Neural crest cell (in vitro differentiated cells): ENCODE data around the gene ANKRD65. TPM values are rescaled to one million over a fixed set of nuclear protein-coding genes. Genes with fewer than 3 reads are reported as not detected.
"Not testable (repeated sequence)": the region's sequence is repeated elsewhere in the genome, so short reads cannot be mapped to it uniquely, and the experiment has no call there.

Source experiments
- DNase-seq: peaks from one replicate; pipeline ENCODE4 v3.0.0; 2021; ENCODE audit warnings: low read depth, mixed read lengths, low spot score
- H3K27ac Mint-ChIP-seq: one replicate; pipeline ENCODE4 v1.8.0; 2021; ENCODE audit warnings: mild to moderate bottlenecking, mixed read lengths; ENCODE audit not compliant: unreplicated experiment
- H3K27me3 Mint-ChIP-seq: 2 replicates; pipeline ENCODE4 v1.8.0; 2021; ENCODE audit warnings: low read depth, mild to moderate bottlenecking, mixed read lengths
- H3K36me3 Mint-ChIP-seq: 2 replicates; pipeline ENCODE4 v1.8.0; 2021; ENCODE audit warnings: low read depth, mild to moderate bottlenecking, mixed read lengths
- H3K4me1 Mint-ChIP-seq: 2 replicates; pipeline ENCODE4 v1.8.0; 2021; ENCODE audit warnings: mixed read lengths
- H3K4me3 Mint-ChIP-seq: one replicate; pipeline ENCODE4 v1.8.0; 2021; ENCODE audit warnings: mild to moderate bottlenecking, mixed read lengths
- H3K9me3 Mint-ChIP-seq: 2 replicates; pipeline ENCODE4 v1.8.0; 2021; ENCODE audit warnings: mixed read lengths
- CTCF ChIP-seq: fragments of 200-600 bp; sonication (generic); conservative IDR thresholded peaks from 2 replicates; pipeline ENCODE4 v1.5.0; 2021; ENCODE audit warnings: antibody characterized with exemption, mild to moderate bottlenecking
- total RNA-seq: library from RNA; stranded (reverse); gene quantifications from 2 replicates; pipeline ENCODE4 v1.2.1, GENCODE V29; 2021

ANKRD65 gene
- total RNA-seq, 1 donor from 2014 or later = 0.89 TPM

GRCh38 chr1:1371746-1372711, 49.0 kb downstream of the ANKRD65 start:
- Mint-ChIP-seq H3K9me3 (no peaks in the 10 kb centered on the region), H3K36me3 (no peaks in the 10 kb centered on the region), H3K27me3 (no peaks in the 10 kb centered on the region), H3K27ac (no peak overlapping the region), H3K4me3 (peak overlapping the region; percentile 82), H3K4me1 (peaks cover 9% of the 10 kb centered on the region)
- peak; percentile 89 for DNase-seq
- peak; percentile 88 for TF ChIP-seq CTCF

DNA sequence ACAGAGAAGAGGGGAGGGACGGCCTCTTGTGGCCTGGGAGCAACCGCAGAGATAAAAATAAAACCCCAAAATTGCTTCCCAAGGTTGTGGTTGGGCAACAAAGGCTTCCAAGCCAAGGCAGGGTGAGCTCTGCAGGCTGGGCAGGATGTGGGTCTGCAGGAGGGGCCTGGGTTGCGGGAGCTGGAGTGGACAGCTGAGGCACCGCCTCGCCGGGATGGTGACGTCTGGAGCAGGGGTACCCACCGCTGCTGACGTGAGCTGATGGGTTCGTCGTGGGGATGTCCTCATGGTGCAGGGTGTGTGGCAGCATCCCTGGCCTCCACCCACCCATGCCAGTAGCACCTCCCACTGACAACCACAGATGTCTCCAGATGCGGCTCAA, 49.7 kb downstream of the ANKRD65 start:
- Mint-ChIP-seq H3K4me1 (peaks cover 9% of the 10 kb centered on the region), H3K36me3 (no peaks in the 10 kb centered on the region), H3K9me3 (no peaks in the 10 kb centered on the region), H3K4me3 (no peak overlapping the region), H3K27ac (no peak overlapping the region), H3K27me3 (no peaks in the 10 kb centered on the region)
- no peak for TF ChIP-seq CTCF
- DNase-seq = no peak

DNA sequence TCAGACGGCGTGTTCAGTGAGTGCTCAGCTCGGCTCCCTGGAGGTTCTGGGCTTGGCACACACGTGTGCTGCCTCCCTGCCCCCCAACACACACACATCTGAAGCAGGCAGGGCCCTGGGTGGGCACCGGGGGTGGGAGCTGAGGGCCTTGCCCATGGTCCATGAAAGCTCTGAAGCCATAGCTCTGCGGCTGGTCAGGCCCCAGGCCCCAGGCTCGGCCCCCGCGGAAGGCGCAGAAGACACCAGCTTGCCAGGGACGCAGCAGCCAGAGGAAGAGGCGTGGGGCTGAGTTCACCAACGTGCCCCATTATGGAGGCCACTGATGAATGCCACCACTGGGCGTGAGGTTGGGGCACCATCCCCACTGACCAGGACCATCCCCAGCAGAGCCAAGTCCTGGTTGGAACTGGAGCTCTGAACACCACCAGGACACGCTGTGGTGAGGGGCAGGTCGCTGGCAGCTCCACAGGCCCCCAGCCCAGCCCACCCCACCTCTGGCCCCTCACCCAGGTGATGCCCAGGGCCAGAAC, 50.2 kb downstream of the ANKRD65 start:
- H3K27ac Mint-ChIP-seq = no peak overlapping the region
- no peaks in the 10 kb centered on the region for H3K9me3 Mint-ChIP-seq
- no peaks in the 10 kb centered on the region for H3K36me3 Mint-ChIP-seq
- peaks cover 9% of the 10 kb centered on the region for H3K4me1 Mint-ChIP-seq
- DNase-seq = no peak
- H3K4me3 Mint-ChIP-seq = no peak overlapping the region
- no peaks in the 10 kb centered on the region for H3K27me3 Mint-ChIP-seq
- TF ChIP-seq CTCF = no peak

DNA sequence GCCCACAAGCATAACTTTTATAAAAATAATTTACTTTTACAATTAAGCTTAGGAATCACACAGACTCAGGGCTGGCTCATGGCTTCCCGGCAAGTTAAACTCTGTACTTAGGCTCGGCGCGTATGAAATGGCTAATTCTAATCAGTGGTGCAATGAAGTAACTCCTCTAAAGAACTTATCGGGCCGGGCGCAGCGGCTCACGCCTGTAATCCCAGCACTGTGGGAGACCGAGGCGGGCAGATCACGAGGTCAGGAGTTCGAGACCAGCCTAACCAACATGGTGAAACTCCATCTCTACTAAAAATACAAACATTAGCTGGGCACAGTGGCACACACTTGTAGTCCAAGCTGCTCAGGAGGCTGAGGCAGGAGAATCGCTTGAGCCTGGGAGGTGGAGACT, 51.0 kb downstream of the ANKRD65 start:
- not testable (repeated sequence) for H3K9me3 Mint-ChIP-seq, H3K27me3 Mint-ChIP-seq, H3K27ac Mint-ChIP-seq, H3K4me1 Mint-ChIP-seq, H3K36me3 Mint-ChIP-seq, DNase-seq
- H3K4me3 Mint-ChIP-seq = peak overlapping the region; percentile 76

Other genes starting within 250 kb of the ANKRD65 start
- gene TTLL10, start 247.4 kb downstream of the ANKRD65 start, total RNA-seq = not detected in 2 replicates
- gene TNFRSF18, start 214.7 kb downstream of the ANKRD65 start, total RNA-seq = not detected in 2 replicates
- gene TNFRSF4, start 207.1 kb downstream of the ANKRD65 start, total RNA-seq = 0.19 and 0.20 TPM in 2 replicates
- gene SDF4, start 189.3 kb downstream of the ANKRD65 start, total RNA-seq = 76.1 and 93.8 TPM in 2 replicates
- gene B3GALT6, start 189.0 kb downstream of the ANKRD65 start, total RNA-seq = 39.8 and 41.1 TPM in 2 replicates
- 0.66 and 0.79 TPM in 2 replicates for gene C1QTNF12, start 174.6 kb downstream of the ANKRD65 start, total RNA-seq
- 77.0 and 80.8 TPM in 2 replicates for gene UBE2J2, start 147.4 kb downstream of the ANKRD65 start, total RNA-seq
- gene SCNN1D, start 140.8 kb downstream of the ANKRD65 start, total RNA-seq = 5.9 and 10.8 TPM in 2 replicates
- 111 and 124 TPM in 2 replicates for gene ACAP3, start 113.3 kb downstream of the ANKRD65 start, total RNA-seq
- 26.3 and 27.9 TPM in 2 replicates for gene PUSL1, start 112.7 kb downstream of the ANKRD65 start, total RNA-seq
- gene INTS11, start 96.6 kb downstream of the ANKRD65 start, total RNA-seq = 137 and 160 TPM in 2 replicates
- 18.9 and 19.8 TPM in 2 replicates for gene CPTP, start 96.5 kb downstream of the ANKRD65 start, total RNA-seq
- 0.64 and 0.68 TPM in 2 replicates for gene TAS1R3, start 90.0 kb downstream of the ANKRD65 start, total RNA-seq
- 63.4 and 66.7 TPM in 2 replicates for gene DVL1, start 71.9 kb downstream of the ANKRD65 start, total RNA-seq
- gene MXRA8, start 62.7 kb downstream of the ANKRD65 start, total RNA-seq = 5.0 and 5.8 TPM in 2 replicates
- gene AURKAIP1, start 46.1 kb downstream of the ANKRD65 start, total RNA-seq = 127 and 128 TPM in 2 replicates
- 249 and 261 TPM in 2 replicates for gene CCNL2, start 21.9 kb downstream of the ANKRD65 start, total RNA-seq
- gene MRPL20, start 14.0 kb downstream of the ANKRD65 start, total RNA-seq = 113 and 117 TPM in 2 replicates
- 8.9 and 9.6 TPM in 2 replicates for gene VWA1, start 14.4 kb upstream of the ANKRD65 start, total RNA-seq
- 0.23 and 0.41 TPM in 2 replicates for gene ATAD3C, start 28.4 kb upstream of the ANKRD65 start, total RNA-seq
- 45.1 and 50.0 TPM in 2 replicates for gene ATAD3B, start 50.5 kb upstream of the ANKRD65 start, total RNA-seq
- gene ATAD3A, start 90.9 kb upstream of the ANKRD65 start, total RNA-seq = 54.4 and 58.0 TPM in 2 replicates
- 13.4 and 16.9 TPM in 2 replicates for gene TMEM240, start 119.3 kb upstream of the ANKRD65 start, total RNA-seq
- gene SSU72, start 153.6 kb upstream of the ANKRD65 start, total RNA-seq = 132 and 134 TPM in 2 replicates
- gene FNDC10, start 178.9 kb upstream of the ANKRD65 start, total RNA-seq = 14.3 and 14.5 TPM in 2 replicates
- 105 and 106 TPM in 2 replicates for gene MIB2, start 194.2 kb upstream of the ANKRD65 start, total RNA-seq
- gene MMP23B, start 210.9 kb upstream of the ANKRD65 start, total RNA-seq = 1.7 and 2.3 TPM in 2 replicates
- 32.1 and 34.1 TPM in 2 replicates for gene CDK11B, start 237.7 kb upstream of the ANKRD65 start, total RNA-seq